ENCODE measurements around the gene PCSK7. TPM values are rescaled to one million over a fixed set of nuclear protein-coding genes. Genes with fewer than 3 reads are reported as not detected.

The PCSK7 gene
- polyA plus RNA-seq, 1 donor (not counting 4 experiments of a cell fraction or from before 2014, with no cell fraction given), result 32.9 TPM

- dilution Hi-C loops (cut with MboI; ENCODE audit: extremely low pct_ligation_motif_present, low sequenced_read_pairs), result no loop called here
- TF ChIP-seq EZH2 (IDR thresholded peaks at IDR 0.05; ENCODE audit: low read length), result no peak
- no peak for TF ChIP-seq CTCF (optimal IDR thresholded peaks at IDR 0.05 in 1 of 3, IDR thresholded peaks at IDR 0.05 in 1 of 3, conservative IDR thresholded peaks at IDR 0.05 in 1 of 3; ENCODE audit: extremely low read depth in 1 of 3, insufficient read depth in 2 of 3, low read length in 3 of 3)
- DNase-seq (ENCODE audit: low read depth, low spot score) (no peak), FAIRE-seq (no peak)
- no peaks in the 10 kb centered on the region for H3K9me1 ChIP-seq (ENCODE audit: control insufficient read depth, extremely low read depth, insufficient read depth, low read length)
- peaks cover 19 to 22% of the 10 kb centered on the region in 2 experiments for H3K36me3 ChIP-seq (ENCODE audit: control insufficient read depth in 2 of 2, extremely low read depth in 1 of 2, insufficient read depth in 2 of 2, low read length in 2 of 2)
- no peak overlapping the region for H2AFZ ChIP-seq (ENCODE audit: control insufficient read depth, low read length)
- no peak overlapping the region for H3K4me3 ChIP-seq (ENCODE audit: control insufficient read depth in 2 of 3, extremely low read depth in 1 of 3, insufficient read depth in 2 of 3, low read depth in 1 of 3, low read length in 3 of 3)
- no peak overlapping the region for H3K9ac ChIP-seq (ENCODE audit: control insufficient read depth, extremely low read depth, insufficient read depth, low read length)
- H4K20me1 ChIP-seq (ENCODE audit: control insufficient read depth, extremely low read depth, insufficient read depth, low read length), result peaks cover 3% of the 10 kb centered on the region
- H3K9me3 ChIP-seq (ENCODE audit: control insufficient read depth, low read depth, low read length), result no peaks in the 10 kb centered on the region
- H3K4me2 ChIP-seq (ENCODE audit: control insufficient read depth, extremely low read depth, insufficient read depth, low read depth, low read length), result no peak overlapping the region
- no peaks in the 10 kb centered on the region for H3K4me1 ChIP-seq (ENCODE audit: control insufficient read depth, extremely low read depth, insufficient read depth, low read length)
- H3K79me2 ChIP-seq (ENCODE audit: control insufficient read depth, insufficient read depth, low read length), result peaks cover 22% of the 10 kb centered on the region
- no peaks in the 10 kb centered on the region for H3K27me3 ChIP-seq (ENCODE audit: control insufficient read depth, extremely low read depth, insufficient read depth, low read length)
- no peak overlapping the region for H3K27ac ChIP-seq (ENCODE audit: control insufficient read depth, insufficient read depth, low read length)
Measured at GRCh38 chr11:117166491-117166890, 65.4 kb downstream of the PCSK7 start.

GRCh38 chr11:117160826-117161225 is 71.0 kb downstream of the PCSK7 start:
- Histone ChIP-seq H3K4me3 (ENCODE audit: control insufficient read depth in 2 of 3, extremely low read depth in 1 of 3, insufficient read depth in 2 of 3, low read depth in 1 of 3, low read length in 3 of 3) (no peak overlapping the region), H3K27ac (ENCODE audit: control insufficient read depth, insufficient read depth, low read length) (no peak overlapping the region), H3K9me3 (ENCODE audit: control insufficient read depth, low read depth, low read length) (no peaks in the 10 kb centered on the region), H4K20me1 (ENCODE audit: control insufficient read depth, extremely low read depth, insufficient read depth, low read length) (peaks cover 3% of the 10 kb centered on the region), H3K9me1 (ENCODE audit: control insufficient read depth, extremely low read depth, insufficient read depth, low read length) (no peaks in the 10 kb centered on the region), H3K79me2 (ENCODE audit: control insufficient read depth, insufficient read depth, low read length) (peaks cover 55% of the 10 kb centered on the region), H3K27me3 (ENCODE audit: control insufficient read depth, extremely low read depth, insufficient read depth, low read length) (no peaks in the 10 kb centered on the region), H3K36me3 (ENCODE audit: control insufficient read depth in 2 of 2, extremely low read depth in 1 of 2, insufficient read depth in 2 of 2, low read length in 2 of 2) (peaks cover 18 to 20% of the 10 kb centered on the region in 2 experiments), H3K4me1 (ENCODE audit: control insufficient read depth, extremely low read depth, insufficient read depth, low read length) (no peaks in the 10 kb centered on the region), H2AFZ (ENCODE audit: control insufficient read depth, low read length) (no peak overlapping the region), H3K4me2 (ENCODE audit: control insufficient read depth, extremely low read depth, insufficient read depth, low read depth, low read length) (no peak overlapping the region), H3K9ac (ENCODE audit: control insufficient read depth, extremely low read depth, insufficient read depth, low read length) (no peak overlapping the region)
- FAIRE-seq, result no peak
- dilution Hi-C loops (cut with MboI; ENCODE audit: extremely low pct_ligation_motif_present, low sequenced_read_pairs), result no loop called here
- TF ChIP-seq CTCF (optimal IDR thresholded peaks at IDR 0.05 in 1 of 3, IDR thresholded peaks at IDR 0.05 in 1 of 3, conservative IDR thresholded peaks at IDR 0.05 in 1 of 3; ENCODE audit: extremely low read depth in 1 of 3, insufficient read depth in 2 of 3, low read length in 3 of 3), result no peak
- no peak for TF ChIP-seq EZH2 (IDR thresholded peaks at IDR 0.05; ENCODE audit: low read length)
- no peak for DNase-seq (ENCODE audit: low read depth, low spot score)

Measured in keratinocyte (primary cell).